ENCODE measurements around the gene AQP9. TPM values are rescaled to one million over a fixed set of nuclear protein-coding genes. Genes with fewer than 3 reads are reported as not detected.

AQP9 gene
- total RNA-seq, 1 donor from 2014 or later = not detected

DNA sequence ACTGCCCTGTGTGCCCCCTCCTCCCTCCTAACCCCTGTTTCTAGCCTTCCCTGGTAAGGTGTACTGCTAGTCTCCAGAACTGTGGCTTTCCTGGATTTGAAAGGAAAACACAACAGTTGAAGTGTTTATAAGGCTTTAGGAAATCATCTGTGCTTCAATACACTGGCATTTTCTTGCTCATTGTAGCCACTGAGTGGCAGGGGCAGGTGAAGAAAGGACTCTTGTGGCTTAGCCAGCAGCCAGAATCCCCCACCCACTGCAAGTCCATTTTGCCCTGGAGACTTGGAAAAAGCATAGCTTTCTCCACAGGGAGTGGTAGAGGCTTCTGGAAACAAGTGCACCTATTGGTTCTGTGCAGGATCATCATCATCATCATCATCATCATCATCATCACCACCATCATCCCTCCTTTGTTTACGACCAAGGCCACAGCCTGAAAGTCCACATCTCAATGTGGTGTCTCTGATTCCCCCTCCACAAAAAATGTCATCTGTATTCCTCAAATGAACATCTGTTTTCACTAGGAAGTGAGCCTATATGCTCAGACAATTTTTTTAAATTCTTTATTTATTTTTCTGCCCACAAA lies 33.4 kb downstream of the AQP9 start:
- TF ChIP-seq, protein P1, sequence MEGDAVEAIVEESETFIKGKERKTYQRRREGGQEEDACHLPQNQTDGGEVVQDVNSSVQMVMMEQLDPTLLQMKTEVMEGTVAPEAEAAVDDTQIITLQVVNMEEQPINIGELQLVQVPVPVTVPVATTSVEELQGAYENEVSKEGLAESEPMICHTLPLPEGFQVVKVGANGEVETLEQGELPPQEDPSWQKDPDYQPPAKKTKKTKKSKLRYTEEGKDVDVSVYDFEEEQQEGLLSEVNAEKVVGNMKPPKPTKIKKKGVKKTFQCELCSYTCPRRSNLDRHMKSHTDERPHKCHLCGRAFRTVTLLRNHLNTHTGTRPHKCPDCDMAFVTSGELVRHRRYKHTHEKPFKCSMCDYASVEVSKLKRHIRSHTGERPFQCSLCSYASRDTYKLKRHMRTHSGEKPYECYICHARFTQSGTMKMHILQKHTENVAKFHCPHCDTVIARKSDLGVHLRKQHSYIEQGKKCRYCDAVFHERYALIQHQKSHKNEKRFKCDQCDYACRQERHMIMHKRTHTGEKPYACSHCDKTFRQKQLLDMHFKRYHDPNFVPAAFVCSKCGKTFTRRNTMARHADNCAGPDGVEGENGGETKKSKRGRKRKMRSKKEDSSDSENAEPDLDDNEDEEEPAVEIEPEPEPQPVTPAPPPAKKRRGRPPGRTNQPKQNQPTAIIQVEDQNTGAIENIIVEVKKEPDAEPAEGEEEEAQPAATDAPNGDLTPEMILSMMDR (IDR thresholded peaks at IDR 0.05; ENCODE audit: insufficient read depth, low read depth, low read length) = no peak
- Histone ChIP-seq H3K4me1 (ENCODE audit: insufficient read depth, low read length) (no peaks in the 10 kb centered on the region), H3K4me2 (ENCODE audit: low read length) (no peak overlapping the region), H3K4me3 (ENCODE audit: insufficient read depth, low read depth, low read length) (no peak overlapping the region), H3K27ac (ENCODE audit: low read depth, low read length) (no peak overlapping the region), H2AFZ (ENCODE audit: low read depth, low read length) (no peak overlapping the region), H3K9ac (ENCODE audit: low read length) (no peak overlapping the region), H3K27me3 (ENCODE audit: insufficient read depth, low read length) (peaks cover 9% of the 10 kb centered on the region), H3K9me3 (ENCODE audit: insufficient read depth, low read depth, low read length) (no peaks in the 10 kb centered on the region), H3K36me3 (ENCODE audit: insufficient read depth, low read length) (no peaks in the 10 kb centered on the region), H4K20me1 (ENCODE audit: insufficient read depth, low read length) (no peaks in the 10 kb centered on the region), H3K79me2 (ENCODE audit: insufficient read depth, low read length) (no peaks in the 10 kb centered on the region)
- FAIRE-seq = no peak
- H3K36me3 Mint-ChIP-seq (ENCODE audit: low read depth, unreplicated experiment) = no peaks in the 10 kb centered on the region
- H3K27ac Mint-ChIP-seq (ENCODE audit: unreplicated experiment) = no peak overlapping the region
- H3K27me3 Mint-ChIP-seq (ENCODE audit: low read depth, unreplicated experiment) = peaks cover 28% of the 10 kb centered on the region
- no peaks in the 10 kb centered on the region for H3K9me3 Mint-ChIP-seq (ENCODE audit: unreplicated experiment)
- H3K4me1 Mint-ChIP-seq (ENCODE audit: low read depth, unreplicated experiment) = no peaks in the 10 kb centered on the region
- no peak overlapping the region for H3K4me3 Mint-ChIP-seq (ENCODE audit: unreplicated experiment)
- DNase-seq (ENCODE audit: low read depth) = no peak

GRCh38 chr15:58174709-58175108 lies 36.5 kb downstream of the AQP9 start:
- FAIRE-seq = no peak
- H3K36me3 Mint-ChIP-seq (ENCODE audit: low read depth, unreplicated experiment) = no peaks in the 10 kb centered on the region
- no peak overlapping the region for H3K9ac ChIP-seq (ENCODE audit: low read length)
- no peaks in the 10 kb centered on the region for H3K9me3 Mint-ChIP-seq (ENCODE audit: unreplicated experiment)
- H3K27ac Mint-ChIP-seq (ENCODE audit: unreplicated experiment) = no peak overlapping the region
- no peaks in the 10 kb centered on the region for H4K20me1 ChIP-seq (ENCODE audit: insufficient read depth, low read length)
- no peak for DNase-seq (ENCODE audit: low read depth)
- no peak overlapping the region for H2AFZ ChIP-seq (ENCODE audit: low read depth, low read length)
- H3K4me2 ChIP-seq (ENCODE audit: low read length) = no peak overlapping the region
- no peak overlapping the region for H3K27ac ChIP-seq (ENCODE audit: low read depth, low read length)
- H3K79me2 ChIP-seq (ENCODE audit: insufficient read depth, low read length) = no peaks in the 10 kb centered on the region
- H3K27me3 ChIP-seq (ENCODE audit: insufficient read depth, low read length) = peaks cover 9% of the 10 kb centered on the region
- peaks cover 19% of the 10 kb centered on the region for H3K27me3 Mint-ChIP-seq (ENCODE audit: low read depth, unreplicated experiment)
- no peak overlapping the region for H3K4me3 ChIP-seq (ENCODE audit: insufficient read depth, low read depth, low read length)
- H3K36me3 ChIP-seq (ENCODE audit: insufficient read depth, low read length) = no peaks in the 10 kb centered on the region
- H3K4me1 ChIP-seq (ENCODE audit: insufficient read depth, low read length) = no peaks in the 10 kb centered on the region
- no peaks in the 10 kb centered on the region for H3K9me3 ChIP-seq (ENCODE audit: insufficient read depth, low read depth, low read length)
- no peaks in the 10 kb centered on the region for H3K4me1 Mint-ChIP-seq (ENCODE audit: low read depth, unreplicated experiment)
- no peak for TF ChIP-seq EZH2 (IDR thresholded peaks at IDR 0.05; ENCODE audit: insufficient read depth, low read length)
- TF ChIP-seq, protein P1 (IDR thresholded peaks at IDR 0.05; ENCODE audit: insufficient read depth, low read depth, low read length) = no peak
- H3K4me3 Mint-ChIP-seq (ENCODE audit: unreplicated experiment) = no peak overlapping the region

DNA sequence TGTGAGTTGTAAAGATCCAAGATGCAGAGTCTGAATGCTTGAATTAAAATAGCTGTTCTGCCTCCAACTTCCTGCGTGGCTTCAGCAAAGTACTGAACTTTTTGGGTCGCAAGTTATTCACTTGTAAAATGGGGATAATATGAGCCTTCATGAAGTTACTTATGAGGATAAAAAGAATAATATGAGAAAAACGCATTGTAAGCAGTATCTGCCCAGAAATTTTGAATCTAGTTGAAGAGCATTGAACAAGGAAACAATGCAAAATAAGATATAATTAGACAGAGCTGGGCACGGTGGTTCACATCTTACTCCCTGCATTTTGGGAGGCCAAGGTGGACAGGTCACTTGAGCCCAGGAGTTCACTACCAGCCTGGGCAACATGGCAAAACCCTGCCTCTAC lies 37.8 kb downstream of the AQP9 start:
- TF ChIP-seq, protein P1 (IDR thresholded peaks at IDR 0.05; ENCODE audit: insufficient read depth, low read depth, low read length) = no peak
- TF ChIP-seq EZH2 (IDR thresholded peaks at IDR 0.05; ENCODE audit: insufficient read depth, low read length) = no peak
- H3K79me2 ChIP-seq (ENCODE audit: insufficient read depth, low read length) = no peaks in the 10 kb centered on the region
- no peaks in the 10 kb centered on the region for H3K4me1 ChIP-seq (ENCODE audit: insufficient read depth, low read length)
- Mint-ChIP-seq H3K27me3 (ENCODE audit: low read depth, unreplicated experiment) (peaks cover 16% of the 10 kb centered on the region), H3K27ac (ENCODE audit: unreplicated experiment) (no peak overlapping the region), H3K4me3 (ENCODE audit: unreplicated experiment) (no peak overlapping the region), H3K4me1 (ENCODE audit: low read depth, unreplicated experiment) (no peaks in the 10 kb centered on the region), H3K36me3 (ENCODE audit: low read depth, unreplicated experiment) (no peaks in the 10 kb centered on the region), H3K9me3 (ENCODE audit: unreplicated experiment) (no peaks in the 10 kb centered on the region)
- FAIRE-seq (no peak), DNase-seq (ENCODE audit: low read depth) (no peak)
- no peak overlapping the region for H2AFZ ChIP-seq (ENCODE audit: low read depth, low read length)
- H3K9me3 ChIP-seq (ENCODE audit: insufficient read depth, low read depth, low read length) = no peaks in the 10 kb centered on the region
- peaks cover 9% of the 10 kb centered on the region for H3K27me3 ChIP-seq (ENCODE audit: insufficient read depth, low read length)
- H3K36me3 ChIP-seq (ENCODE audit: insufficient read depth, low read length) = no peaks in the 10 kb centered on the region
- H3K4me2 ChIP-seq (ENCODE audit: low read length) = no peak overlapping the region
- H3K4me3 ChIP-seq (ENCODE audit: insufficient read depth, low read depth, low read length) = no peak overlapping the region
- no peak overlapping the region for H3K27ac ChIP-seq (ENCODE audit: low read depth, low read length)
- no peak overlapping the region for H3K9ac ChIP-seq (ENCODE audit: low read length)
- no peaks in the 10 kb centered on the region for H4K20me1 ChIP-seq (ENCODE audit: insufficient read depth, low read length)
